ENCODE measurements around the gene SORCS1.

Gene SORCS1

GRCh38 chr10:106618646-106619045 lies 545.9 kb downstream of the SORCS1 start:
- Histone ChIP-seq H3K4me1 (ENCODE audit: insufficient read depth, low read length, severe bottlenecking) (no peaks in the 10 kb centered on the region), H3F3A (ENCODE audit: insufficient read depth, low read length) (no peaks in the 10 kb centered on the region), H4K20me1 (ENCODE audit: insufficient read depth, low read length) (no peaks in the 10 kb centered on the region), H3K9me3 (ENCODE audit: low read length) (no peaks in the 10 kb centered on the region), H3K4me3 (ENCODE audit: low read depth, low read length, poor library complexity, severe bottlenecking) (no peak overlapping the region), H3K9ac (ENCODE audit: low read length) (no peak overlapping the region), H3K27me3 (ENCODE audit: insufficient read depth, low read length) (no peaks in the 10 kb centered on the region), H3K27ac (ENCODE audit: low read depth, low read length, poor library complexity, severe bottlenecking) (no peak overlapping the region), H3K79me2 (ENCODE audit: insufficient read depth, low read length) (no peaks in the 10 kb centered on the region), H2AFZ (ENCODE audit: low read length) (no peak overlapping the region), H3K4me2 (ENCODE audit: low read length) (no peak overlapping the region), H3K36me3 (ENCODE audit: insufficient read depth, low read length) (no peaks in the 10 kb centered on the region), H3K9me2 (ENCODE audit: low read depth, low read length) (no peaks in the 10 kb centered on the region)
- TF ChIP-seq CTCF (IDR thresholded peaks at IDR 0.05; ENCODE audit: low read length) (no peak), EZH2 (IDR thresholded peaks at IDR 0.05; ENCODE audit: borderline replicate concordance, low read length) (no peak)

- Histone ChIP-seq H4K20me1 (ENCODE audit: insufficient read depth, low read length) (no peaks in the 10 kb centered on the region), H3K36me3 (ENCODE audit: insufficient read depth, low read length) (no peaks in the 10 kb centered on the region), H3K79me2 (ENCODE audit: insufficient read depth, low read length) (no peaks in the 10 kb centered on the region), H3K4me1 (ENCODE audit: insufficient read depth, low read length, severe bottlenecking) (no peaks in the 10 kb centered on the region), H3K9ac (ENCODE audit: low read length) (no peak overlapping the region), H3K9me2 (ENCODE audit: low read depth, low read length) (no peaks in the 10 kb centered on the region), H3K9me3 (ENCODE audit: low read length) (no peaks in the 10 kb centered on the region), H2AFZ (ENCODE audit: low read length) (no peak overlapping the region), H3K27ac (ENCODE audit: low read depth, low read length, poor library complexity, severe bottlenecking) (no peak overlapping the region), H3K4me3 (ENCODE audit: low read depth, low read length, poor library complexity, severe bottlenecking) (no peak overlapping the region), H3K27me3 (ENCODE audit: insufficient read depth, low read length) (no peaks in the 10 kb centered on the region), H3K4me2 (ENCODE audit: low read length) (no peak overlapping the region), H3F3A (ENCODE audit: insufficient read depth, low read length) (no peaks in the 10 kb centered on the region)
- no peak for TF ChIP-seq EZH2 (IDR thresholded peaks at IDR 0.05; ENCODE audit: borderline replicate concordance, low read length)
- no peak for TF ChIP-seq CTCF (IDR thresholded peaks at IDR 0.05; ENCODE audit: low read length)
Measured at GRCh38 chr10:106615081-106615480, 549.4 kb downstream of the SORCS1 start.

GRCh38 chr10:106614293-106614692 lies 550.2 kb downstream of the SORCS1 start:
- no peaks in the 10 kb centered on the region for H3K79me2 ChIP-seq (ENCODE audit: insufficient read depth, low read length)
- H3K36me3 ChIP-seq (ENCODE audit: insufficient read depth, low read length): no peaks in the 10 kb centered on the region
- H3K9me2 ChIP-seq (ENCODE audit: low read depth, low read length): no peaks in the 10 kb centered on the region
- TF ChIP-seq CTCF (IDR thresholded peaks at IDR 0.05; ENCODE audit: low read length) (no peak), EZH2 (IDR thresholded peaks at IDR 0.05; ENCODE audit: borderline replicate concordance, low read length) (no peak)
- H3K4me1 ChIP-seq (ENCODE audit: insufficient read depth, low read length, severe bottlenecking): no peaks in the 10 kb centered on the region
- H4K20me1 ChIP-seq (ENCODE audit: insufficient read depth, low read length): no peaks in the 10 kb centered on the region
- no peak overlapping the region for H3K27ac ChIP-seq (ENCODE audit: low read depth, low read length, poor library complexity, severe bottlenecking)
- H3K4me2 ChIP-seq (ENCODE audit: low read length): no peak overlapping the region
- H3K27me3 ChIP-seq (ENCODE audit: insufficient read depth, low read length): no peaks in the 10 kb centered on the region
- H2AFZ ChIP-seq (ENCODE audit: low read length): no peak overlapping the region
- no peak overlapping the region for H3K9ac ChIP-seq (ENCODE audit: low read length)
- no peaks in the 10 kb centered on the region for H3K9me3 ChIP-seq (ENCODE audit: low read length)
- H3K4me3 ChIP-seq (ENCODE audit: low read depth, low read length, poor library complexity, severe bottlenecking): no peak overlapping the region
- H3F3A ChIP-seq (ENCODE audit: insufficient read depth, low read length): no peaks in the 10 kb centered on the region
